GM12892 (cell line): Measurements from ENCODE around the gene ADORA2A.

Source experiments
- POLR2A ChIP-seq: IDR thresholded peaks from 2 replicates; pipeline ENCODE4 v1.6.1; 2011; ENCODE audit warnings: low read depth, low read length, control low read depth
- POLR2AphosphoS5 ChIP-seq: IDR thresholded peaks from 2 replicates; pipeline ENCODE4 v1.6.1; 2011; ENCODE audit warnings: low read depth, low read length, control low read depth
- TAF1 ChIP-seq: IDR thresholded peaks from 2 replicates; pipeline ENCODE4 v1.6.1; 2011; ENCODE audit warnings: low read depth, mild to moderate bottlenecking, control low read depth, low read length, borderline replicate concordance

DNA sequence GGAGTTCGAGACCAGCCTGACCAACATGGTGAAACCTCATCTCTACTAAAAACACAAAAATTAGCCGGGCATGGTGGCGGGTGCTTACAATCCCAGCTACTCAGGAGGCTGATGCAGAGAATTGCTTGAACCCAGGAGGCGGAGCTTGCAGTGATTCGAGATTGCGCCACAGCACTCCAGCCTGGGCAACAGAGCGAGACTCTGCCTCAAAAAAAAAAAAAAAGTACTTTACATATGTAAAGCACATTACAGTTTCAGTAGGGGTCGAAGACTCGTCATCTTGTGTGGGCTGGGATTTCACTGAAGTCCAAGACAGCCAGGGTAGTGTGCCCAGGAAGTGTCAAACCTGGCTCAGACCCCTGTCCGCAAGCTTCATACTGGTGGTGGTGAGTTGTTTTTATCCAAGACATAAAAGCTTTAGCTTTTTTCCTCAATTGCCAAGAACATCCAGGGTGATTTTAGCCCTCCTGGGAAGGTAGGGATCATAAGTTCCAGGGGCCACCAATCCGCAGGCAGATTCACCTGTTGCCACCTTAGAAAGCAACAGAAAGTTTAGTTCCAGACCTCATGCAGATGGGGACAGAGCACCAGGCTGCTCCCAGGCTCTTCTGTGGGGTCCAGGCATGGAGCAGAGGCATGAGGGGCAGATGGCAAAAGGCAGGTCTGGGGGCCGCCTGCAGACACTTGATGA is 21.6 kb upstream of the ADORA2A start:
- TF ChIP-seq POLR2AphosphoS5 (no peak), TAF1 (no peak), POLR2A (no peak)
